GM12878 (cell line): ENCODE data around the gene POLK.
A peak's percentile ranks its signal among the peaks of the same experiment; 100 is the strongest.

Experiments used
- SIN3A ChIP-seq: IDR thresholded peaks from 2 replicates; pipeline ENCODE4 v1.6.1; 2012; ENCODE audit warnings: low read depth, low read length, improper control_type of control experiment
- YY1 ChIP-seq: IDR thresholded peaks from 2 replicates; pipeline ENCODE4 v1.6.1; 2011; ENCODE audit warnings: low read depth, mild to moderate bottlenecking, low read length
- TF ChIP-seq, protein P1 (sequence below): IDR thresholded peaks from 2 replicates; pipeline ENCODE4 v1.6.1; 2012; ENCODE audit warnings: mild to moderate bottlenecking, low read depth, low read length
- TF ChIP-seq, protein P2 (sequence below), 3 experiments: IDR thresholded peaks in 2 of 3; conservative IDR thresholded peaks in 1 of 3; 2 replicates each; pipeline ENCODE4 v1.5.1; 2011; ENCODE audit warnings: low read depth in 3 of 3, low read length in 3 of 3, mild to moderate bottlenecking in 3 of 3, control low read depth in 2 of 3, moderate library complexity in 2 of 3, inconsistent platforms in 1 of 3, mixed read lengths in 1 of 3; ENCODE audit not compliant: control insufficient read depth in 2 of 3, insufficient read depth in 1 of 3; ENCODE audit errors: extremely low read depth in 1 of 3

- TF ChIP-seq, protein P1, sequence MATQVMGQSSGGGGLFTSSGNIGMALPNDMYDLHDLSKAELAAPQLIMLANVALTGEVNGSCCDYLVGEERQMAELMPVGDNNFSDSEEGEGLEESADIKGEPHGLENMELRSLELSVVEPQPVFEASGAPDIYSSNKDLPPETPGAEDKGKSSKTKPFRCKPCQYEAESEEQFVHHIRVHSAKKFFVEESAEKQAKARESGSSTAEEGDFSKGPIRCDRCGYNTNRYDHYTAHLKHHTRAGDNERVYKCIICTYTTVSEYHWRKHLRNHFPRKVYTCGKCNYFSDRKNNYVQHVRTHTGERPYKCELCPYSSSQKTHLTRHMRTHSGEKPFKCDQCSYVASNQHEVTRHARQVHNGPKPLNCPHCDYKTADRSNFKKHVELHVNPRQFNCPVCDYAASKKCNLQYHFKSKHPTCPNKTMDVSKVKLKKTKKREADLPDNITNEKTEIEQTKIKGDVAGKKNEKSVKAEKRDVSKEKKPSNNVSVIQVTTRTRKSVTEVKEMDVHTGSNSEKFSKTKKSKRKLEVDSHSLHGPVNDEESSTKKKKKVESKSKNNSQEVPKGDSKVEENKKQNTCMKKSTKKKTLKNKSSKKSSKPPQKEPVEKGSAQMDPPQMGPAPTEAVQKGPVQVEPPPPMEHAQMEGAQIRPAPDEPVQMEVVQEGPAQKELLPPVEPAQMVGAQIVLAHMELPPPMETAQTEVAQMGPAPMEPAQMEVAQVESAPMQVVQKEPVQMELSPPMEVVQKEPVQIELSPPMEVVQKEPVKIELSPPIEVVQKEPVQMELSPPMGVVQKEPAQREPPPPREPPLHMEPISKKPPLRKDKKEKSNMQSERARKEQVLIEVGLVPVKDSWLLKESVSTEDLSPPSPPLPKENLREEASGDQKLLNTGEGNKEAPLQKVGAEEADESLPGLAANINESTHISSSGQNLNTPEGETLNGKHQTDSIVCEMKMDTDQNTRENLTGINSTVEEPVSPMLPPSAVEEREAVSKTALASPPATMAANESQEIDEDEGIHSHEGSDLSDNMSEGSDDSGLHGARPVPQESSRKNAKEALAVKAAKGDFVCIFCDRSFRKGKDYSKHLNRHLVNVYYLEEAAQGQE: no peak
- TF ChIP-seq SIN3A: no peak
- TF ChIP-seq, protein P2, sequence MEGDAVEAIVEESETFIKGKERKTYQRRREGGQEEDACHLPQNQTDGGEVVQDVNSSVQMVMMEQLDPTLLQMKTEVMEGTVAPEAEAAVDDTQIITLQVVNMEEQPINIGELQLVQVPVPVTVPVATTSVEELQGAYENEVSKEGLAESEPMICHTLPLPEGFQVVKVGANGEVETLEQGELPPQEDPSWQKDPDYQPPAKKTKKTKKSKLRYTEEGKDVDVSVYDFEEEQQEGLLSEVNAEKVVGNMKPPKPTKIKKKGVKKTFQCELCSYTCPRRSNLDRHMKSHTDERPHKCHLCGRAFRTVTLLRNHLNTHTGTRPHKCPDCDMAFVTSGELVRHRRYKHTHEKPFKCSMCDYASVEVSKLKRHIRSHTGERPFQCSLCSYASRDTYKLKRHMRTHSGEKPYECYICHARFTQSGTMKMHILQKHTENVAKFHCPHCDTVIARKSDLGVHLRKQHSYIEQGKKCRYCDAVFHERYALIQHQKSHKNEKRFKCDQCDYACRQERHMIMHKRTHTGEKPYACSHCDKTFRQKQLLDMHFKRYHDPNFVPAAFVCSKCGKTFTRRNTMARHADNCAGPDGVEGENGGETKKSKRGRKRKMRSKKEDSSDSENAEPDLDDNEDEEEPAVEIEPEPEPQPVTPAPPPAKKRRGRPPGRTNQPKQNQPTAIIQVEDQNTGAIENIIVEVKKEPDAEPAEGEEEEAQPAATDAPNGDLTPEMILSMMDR (IDR thresholded peaks at IDR 0.05 in 2 of 3, conservative IDR thresholded peaks at IDR 0.05 in 1 of 3; ENCODE audit: control insufficient read depth in 2 of 3, extremely low read depth in 1 of 3, insufficient read depth in 1 of 3, low read depth in 3 of 3, low read length in 3 of 3): no peak
- TF ChIP-seq YY1: peak; percentile 93
These were observed 55.1 kb downstream of the POLK start for GRCh38 chr5:75566710-75567309.
